Endothelial cell of umbilical vein (primary cell): ENCODE data around the gene IQCH. TPM values are rescaled to one million over a fixed set of nuclear protein-coding genes. Genes with fewer than 3 reads are reported as not detected.
"Not testable (repeated sequence)": the region's sequence is repeated elsewhere in the genome, so short reads cannot be mapped to it uniquely, and the experiment has no call there.

Experiments
- BruUV-seq: library from RNA; stranded (reverse); fragments of 400-500 nt; replicated peaks from 2 replicates; lab custom pipeline; 2021; lab: Mats Ljungman, UMichigan
- CTCF ChIA-PET: fragments of 300-600, 350-600 bp; sonication (Branson Sonifier 250); formaldehyde crosslinking; loops from one replicate; lab custom pipeline; 2021; ENCODE audit warnings: antibody characterized with exemption, inconsistent platforms; lab: Charles Lee
- POLR2A ChIA-PET: fragments of 300-600, 350-600 bp; sonication (Branson Sonifier 250); formaldehyde crosslinking; loops from one replicate; lab custom pipeline; 2021; ENCODE audit warnings: antibody characterized with exemption, inconsistent platforms; lab: Charles Lee
- DNase-seq: peaks from one replicate; pipeline ENCODE4 v3.0.0-alpha.2; 2011; ENCODE audit warnings: low read depth, low spot score
- FAIRE-seq: peaks from 2 replicates; lab custom pipeline; 2011; peaks lifted over from hg19 to GRCh38; lab: Jason Lieb, UNC
- H2AFZ ChIP-seq: 2 replicates; pipeline ENCODE4 v1.6.0; 2012; ENCODE audit warnings: low read depth, low read length, control low read depth, inconsistent platforms
- H3K27ac ChIP-seq: 2 replicates; pipeline ENCODE4 v1.5.1; 2011; ENCODE audit warnings: low read depth, mild to moderate bottlenecking, control low read depth, low read length, moderate library complexity; ENCODE audit not compliant: insufficient read depth
- H3K27me3 ChIP-seq, 2 experiments: 2 replicates each; pipeline versions ENCODE4 v1.6.0 to v1.6.1; 2011; ENCODE audit warnings: low read length in 2 of 2, mixed read lengths in 1 of 2; ENCODE audit not compliant: control insufficient read depth in 2 of 2, insufficient read depth in 2 of 2
- H3K36me3 ChIP-seq, 2 experiments: 2 replicates in 1 of 2; 3 replicates in 1 of 2; pipeline ENCODE4 v1.5.1; 2011; ENCODE audit warnings: low read length in 2 of 2, mild to moderate bottlenecking in 1 of 2, moderate library complexity in 1 of 2; ENCODE audit not compliant: control insufficient read depth in 2 of 2, insufficient read depth in 2 of 2; ENCODE audit errors: extremely low read depth in 1 of 2
- H3K4me1 ChIP-seq: 3 replicates; pipeline ENCODE4 v1.5.1; 2011; ENCODE audit warnings: mild to moderate bottlenecking, low read length; ENCODE audit not compliant: control insufficient read depth, insufficient read depth; ENCODE audit errors: extremely low read depth
- H3K4me2 ChIP-seq: 2 replicates; pipeline ENCODE4 v1.6.1; 2011; ENCODE audit warnings: low read length, control low read depth, mixed read lengths; ENCODE audit not compliant: insufficient read depth
- H3K4me3 ChIP-seq, 3 experiments: fragments of 200-600 bp in 1 of 3; sonication (generic), shearing (Covaris generic) in 1 of 3; replicated peaks in 1 of 3; 2 replicates each; pipeline ENCODE4 v1.5.1; 2011 to 2016; ENCODE audit warnings: control low read depth in 3 of 3, low read length in 3 of 3, mild to moderate bottlenecking in 2 of 3, inconsistent platforms in 1 of 3, low read depth in 1 of 3, moderate library complexity in 1 of 3; ENCODE audit not compliant: insufficient read depth in 1 of 3
- H3K79me2 ChIP-seq: 2 replicates; pipeline ENCODE4 v1.6.0; 2012; ENCODE audit warnings: low read length, inconsistent platforms; ENCODE audit not compliant: control insufficient read depth, insufficient read depth
- H3K9ac ChIP-seq: replicated peaks from 2 replicates; pipeline ENCODE3; 2011; ENCODE audit warnings: low read length, control low read depth; ENCODE audit not compliant: insufficient read depth; ENCODE audit errors: extremely low read depth
- H3K9me1 ChIP-seq: replicated peaks from 3 replicates; pipeline ENCODE4 v1.6.0; 2011; ENCODE audit warnings: mild to moderate bottlenecking, low read length; ENCODE audit not compliant: control insufficient read depth, insufficient read depth; ENCODE audit errors: extremely low read depth
- H3K9me3 ChIP-seq: replicated peaks from 2 replicates; pipeline ENCODE4 v1.5.1; 2012; ENCODE audit warnings: low read length, inconsistent platforms; ENCODE audit not compliant: control insufficient read depth, insufficient read depth
- H4K20me1 ChIP-seq: replicated peaks from 2 replicates; pipeline ENCODE3; 2011; ENCODE audit warnings: mild to moderate bottlenecking, low read length; ENCODE audit not compliant: control insufficient read depth, insufficient read depth; ENCODE audit errors: extremely low read depth
- POLR2A ChIP-seq: IDR thresholded peaks from 2 replicates; pipeline ENCODE4 v1.6.1; 2012; ENCODE audit warnings: low read depth, mild to moderate bottlenecking, control low read depth, low read length
- dilution Hi-C: fragments of 300-500 bp; cut with MboI; formaldehyde crosslinking; loops from one replicate; pipeline ENCODE4 v1.15.0; 2019; ENCODE audit warnings: low sequenced_read_pairs; ENCODE audit not compliant: extremely low pct_ligation_motif_present
- intact Hi-C: fragments of 100-400 bp; cut with micrococcal nuclease; formaldehyde crosslinking; loops from one replicate; pipeline ENCODE4 v1.10.0; 2022
- polyA plus RNA-seq, 4 experiments: library from polyadenylated mRNA; depleted of rRNA in 3 of 4; stranded (reverse) in 3 of 4; unstranded in 1 of 4; fragments of >200 nt; gene quantifications; 2 replicates each; pipeline versions ENCODE4 v1.2.1 to v1.2.3, GENCODE V29; 2011 to 2012; ENCODE audit warnings: missing spikeins in 1 of 4
- total RNA-seq: library from RNA; stranded (reverse); gene quantifications from 2 replicates; pipeline ENCODE4 v1.2.3, GENCODE V29; 2021

Gene IQCH
- total and polyA plus RNA-seq, 2 donors (not counting 3 experiments of a cell fraction or from before 2014, with no cell fraction given): 0.29 to 0.51 TPM

GRCh38 chr15:67361100-67361499 lies 106.5 kb downstream of the IQCH start:
- CTCF ChIA-PET: interaction anchor here (1.2 kb wide), 1 partner anchor 27 kb away, joined by 3 read pairs; no protein-coding TSS in a partner anchor
- intact Hi-C loops: no loop called here
- DNase-seq: no peak

GRCh38 chr15:67363712-67364111 lies 109.1 kb downstream of the IQCH start:
- intact Hi-C loops, H3K27me3 ChIP-seq, CTCF ChIA-PET, H2AFZ ChIP-seq, H3K9ac ChIP-seq, H3K4me3 ChIP-seq, H4K20me1 ChIP-seq, H3K9me1 ChIP-seq, dilution Hi-C loops, BruUV-seq, POLR2A ChIA-PET, H3K4me1 ChIP-seq, FAIRE-seq, H3K27ac ChIP-seq, H3K79me2 ChIP-seq, H3K9me3 ChIP-seq, DNase-seq, H3K36me3 ChIP-seq, H3K4me2 ChIP-seq: not testable (repeated sequence)

More at GRCh38 chr15:67361100-67361499, 106.5 kb downstream of the IQCH start:
- POLR2A ChIA-PET: no interaction called here
- BruUV-seq: no TSS peak
- Histone ChIP-seq H3K4me3 (no peak overlapping the region), H3K27me3 (no peaks in the 10 kb centered on the region), H3K9me3 (no peaks in the 10 kb centered on the region), H2AFZ (no peak overlapping the region), H3K27ac (no peak overlapping the region), H3K36me3 (no peaks in the 10 kb centered on the region), H3K79me2 (no peaks in the 10 kb centered on the region), H3K9me1 (no peaks in the 10 kb centered on the region), H3K4me1 (no peaks in the 10 kb centered on the region), H3K9ac (no peak overlapping the region), H3K4me2 (no peak overlapping the region), H4K20me1 (no peaks in the 10 kb centered on the region)
- dilution Hi-C loops: no loop called here
- FAIRE-seq: no peak
- no peak for TF ChIP-seq POLR2A
